CD4-positive, alpha-beta memory T cell (primary cell): ENCODE measurements around the gene PLA2G15. TPM values are rescaled to one million over a fixed set of nuclear protein-coding genes. Genes with fewer than 3 reads are reported as not detected.

Experiments
- CTCF ChIA-PET: fragments of 350-600 bp; sonication (Branson Sonifier 250); formaldehyde crosslinking; loops from one replicate; lab custom pipeline; 2021; ENCODE audit warnings: inconsistent platforms; ENCODE audit not compliant: partially characterized antibody; lab: Charles Lee
- POLR2A ChIA-PET: fragments of 350-600 bp; sonication (Branson Sonifier 250); formaldehyde crosslinking; loops from one replicate; lab custom pipeline; 2021; ENCODE audit not compliant: partially characterized antibody; lab: Charles Lee
- DNase-seq, 5 donors: peaks; one replicate each; pipeline versions ENCODE4 v3.0.0 to v3.0.0-alpha.2; 2020 to 2022; ENCODE audit warnings: mixed read lengths in 1 of 5
- H3K27ac ChIP-seq: one replicate; pipeline ENCODE4 v1.7.0; 2013; ENCODE audit warnings: low read depth, low read length
- H3K27me3 ChIP-seq: 2 replicates; pipeline ENCODE4 v1.7.0; 2013; ENCODE audit warnings: mild to moderate bottlenecking, low read length, moderate library complexity; ENCODE audit not compliant: insufficient read depth
- H3K36me3 ChIP-seq: 2 replicates; pipeline ENCODE4 v1.7.0; 2013; ENCODE audit warnings: mild to moderate bottlenecking, low read length, moderate library complexity; ENCODE audit not compliant: insufficient read depth
- H3K4me1 ChIP-seq: 2 replicates; pipeline ENCODE4 v1.7.0; 2013; ENCODE audit warnings: mild to moderate bottlenecking, low read length, moderate library complexity; ENCODE audit not compliant: insufficient read depth
- H3K4me3 ChIP-seq, 2 donors: one replicate each; pipeline ENCODE4 v1.7.0; 2013; ENCODE audit warnings: low read length in 2 of 2, mild to moderate bottlenecking in 1 of 2
- H3K9me3 ChIP-seq, 2 donors: one replicate each; pipeline ENCODE4 v1.7.0; 2013; ENCODE audit warnings: low read length in 2 of 2, control low read depth in 1 of 2; ENCODE audit not compliant: control insufficient read depth in 1 of 2
- H3K27ac Mint-ChIP-seq, 7 donors: one replicate each; pipeline ENCODE4 v1.8.0; 2020 to 2021; ENCODE audit warnings: mixed read lengths in 7 of 7, mild to moderate bottlenecking in 6 of 7, inconsistent platforms in 3 of 7, moderate library complexity in 3 of 7
- H3K27me3 Mint-ChIP-seq, 2 donors: one replicate each; pipeline ENCODE4 v1.8.0; 2020 to 2021; ENCODE audit warnings: mixed read lengths in 2 of 2
- H3K36me3 Mint-ChIP-seq, 2 donors: one replicate each; pipeline ENCODE4 v1.8.0; 2020 to 2021; ENCODE audit warnings: mixed read lengths in 2 of 2, inconsistent platforms in 1 of 2, mild to moderate bottlenecking in 1 of 2
- H3K4me1 Mint-ChIP-seq, 4 donors: one replicate each; pipeline ENCODE4 v1.8.0; 2020 to 2021; ENCODE audit warnings: mixed read lengths in 4 of 4, mild to moderate bottlenecking in 1 of 4
- H3K4me3 Mint-ChIP-seq, 8 donors: one replicate each; pipeline ENCODE4 v1.8.0; 2020 to 2021; ENCODE audit warnings: mixed read lengths in 8 of 8, mild to moderate bottlenecking in 7 of 8, moderate library complexity in 6 of 8, inconsistent platforms in 3 of 8
- H3K9me3 Mint-ChIP-seq, 8 donors: one replicate each; pipeline ENCODE4 v1.8.0; 2020 to 2021; ENCODE audit warnings: mixed read lengths in 8 of 8, mild to moderate bottlenecking in 5 of 8, inconsistent platforms in 3 of 8, moderate library complexity in 1 of 8
- intact Hi-C: fragments of 100-400 bp; cut with micrococcal nuclease; formaldehyde crosslinking; loops from one replicate; pipeline ENCODE4 v1.15.1; 2023
- polyA plus RNA-seq, 2 donors: library from polyadenylated mRNA; unstranded; fragments of 300-500 nt; fragmentation: Illumina TruSeq; gene quantifications; one replicate each; pipeline ENCODE4 v1.2.3, GENCODE V29; 2021
- total RNA-seq, 2 experiments: library from RNA; stranded (reverse); gene quantifications; one replicate each; pipeline ENCODE4 v1.2.3, GENCODE V29; 2021

PLA2G15 gene
- total and polyA plus RNA-seq, 4 experiments from 2014 or later, result 6.6 to 13.3 (median 11.4) TPM

DNA sequence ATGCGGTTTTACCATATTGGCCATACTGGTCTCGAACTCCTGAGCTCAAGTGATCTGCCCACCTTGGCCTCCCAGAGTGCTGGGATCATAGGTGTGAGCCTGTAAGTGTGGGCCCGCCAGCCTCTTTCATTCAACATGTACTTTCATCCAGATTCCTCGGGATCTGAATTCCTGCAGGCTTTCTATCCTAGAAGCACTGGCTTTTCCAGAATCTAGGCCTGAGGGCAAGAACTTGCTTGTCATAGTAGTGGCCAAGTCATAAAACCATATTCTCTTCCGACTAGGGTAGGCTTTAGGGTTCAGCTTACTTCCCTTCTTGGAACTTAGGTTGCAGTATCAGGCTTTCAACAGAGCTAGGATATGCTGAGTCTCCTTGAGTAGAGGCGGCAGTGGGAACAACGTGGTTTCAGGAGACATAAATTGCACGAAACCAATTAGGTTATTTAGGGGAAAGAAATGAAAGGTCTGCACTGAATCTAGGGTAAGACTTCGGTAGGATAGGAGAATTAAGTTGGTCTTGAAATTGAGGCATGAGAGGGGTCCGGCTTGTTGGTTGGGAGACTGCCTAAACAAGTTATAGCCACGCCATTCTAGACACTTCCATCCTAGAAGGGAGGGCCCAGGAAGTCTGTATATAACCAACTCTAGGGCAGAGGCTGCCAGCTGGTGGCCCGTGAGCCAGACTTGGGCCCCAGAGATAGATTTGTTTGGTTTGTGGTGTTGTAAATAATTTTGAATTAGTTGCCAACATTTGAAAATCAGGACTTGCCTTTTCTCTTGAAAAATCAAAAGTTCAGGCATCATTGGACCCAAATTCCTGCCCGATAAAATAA, 34.8 kb downstream of the PLA2G15 start:
- H3K4me1 Mint-ChIP-seq, result peaks cover 51 to 82% (median 69%) of the 10 kb centered on the region in 4 donors
- H3K27me3 Mint-ChIP-seq, result no peaks in the 10 kb centered on the region
- Histone ChIP-seq H3K27ac (no peak overlapping the region), H3K36me3 (peaks cover 2% of the 10 kb centered on the region), H3K27me3 (no peaks in the 10 kb centered on the region), H3K4me3 (no peak overlapping the region), H3K9me3 (no peaks in the 10 kb centered on the region), H3K4me1 (peaks cover 81% of the 10 kb centered on the region)
- no peaks in the 10 kb centered on the region for H3K9me3 Mint-ChIP-seq
- peaks cover 50 to 54% of the 10 kb centered on the region in 2 donors for H3K36me3 Mint-ChIP-seq
- H3K27ac Mint-ChIP-seq, result peak overlapping the region; percentile 67 to 96 (median 92)
- intact Hi-C loops, result no loop called here
- ChIA-PET CTCF (interaction anchor here (1.3 to 29.4 kb wide), 3 partner anchors 10 to 49 kb away, joined by 9 to 680 read pairs (median 680); partner anchors contain the start of gene SLC7A6), POLR2A (interaction anchor here (34.3 to 44.5 kb wide), 2 partner anchors 1 to 16 kb away, joined by 1508 read pairs; partner anchors contain the start of genes PRMT7, SLC7A6 and SLC7A6OS)
- DNase-seq, result no peak
- peak overlapping the region in 7 of 8 donors; percentile 16 to 81 (median 53) for H3K4me3 Mint-ChIP-seq

- Histone ChIP-seq H3K4me3 (peak overlapping the region; percentile 4 to 30), H3K9me3 (no peaks in the 10 kb centered on the region), H3K4me1 (peaks cover 81% of the 10 kb centered on the region), H3K27me3 (no peaks in the 10 kb centered on the region), H3K27ac (peak overlapping the region; percentile 30), H3K36me3 (no peaks in the 10 kb centered on the region)
- Mint-ChIP-seq H3K4me3 (peak overlapping the region in 7 of 8 donors; percentile 65 to 91 (median 82)), H3K36me3 (peaks cover 45 to 49% of the 10 kb centered on the region in 2 donors), H3K9me3 (no peaks in the 10 kb centered on the region), H3K27me3 (no peaks in the 10 kb centered on the region), H3K4me1 (peaks cover 51 to 82% (median 69%) of the 10 kb centered on the region in 4 donors), H3K27ac (peak overlapping the region; percentile 82 to 98 (median 93))
- intact Hi-C loops, result loop anchor here (1.0 kb wide), 1 partner anchor 8 kb away; no protein-coding TSS in a partner anchor
- peak in 4 of 5 donors; percentile 45 to 55 (median 50) for DNase-seq
- CTCF ChIA-PET, result interaction anchor here (1.0 to 29.4 kb wide), 4 partner anchors 10 to 47 kb away, joined by 3 to 680 read pairs (median 346); partner anchors contain the start of genes PRMT7, SLC7A6 and SLC7A6OS
- POLR2A ChIA-PET, result interaction anchor here (34.3 to 44.5 kb wide), 2 partner anchors 2 to 14 kb away, joined by 1508 read pairs; partner anchors contain the start of genes PRMT7, SLC7A6 and SLC7A6OS
These were observed 36.3 kb downstream of the PLA2G15 start for GRCh38 chr16:68281368-68282063.

GRCh38 chr16:68282064-68282452, 36.9 kb downstream of the PLA2G15 start:
- CTCF ChIA-PET, result interaction anchor here (1.0 to 29.4 kb wide), 5 partner anchors 10 to 46 kb away, joined by 3 to 680 read pairs (median 13); partner anchors contain the start of genes PRMT7, SLC7A6 and SLC7A6OS
- POLR2A ChIA-PET, result interaction anchor here (34.3 to 44.5 kb wide), 2 partner anchors 3 to 13 kb away, joined by 1508 read pairs; partner anchors contain the start of genes PRMT7, SLC7A6 and SLC7A6OS
- Histone ChIP-seq H3K36me3 (no peaks in the 10 kb centered on the region), H3K9me3 (no peaks in the 10 kb centered on the region), H3K4me3 (peak overlapping the region in 1 of 2 donors; percentile 4), H3K27ac (peak overlapping the region; percentile 30), H3K4me1 (peaks cover 81% of the 10 kb centered on the region), H3K27me3 (no peaks in the 10 kb centered on the region)
- H3K9me3 Mint-ChIP-seq, result no peaks in the 10 kb centered on the region
- peaks cover 54 to 82% (median 70%) of the 10 kb centered on the region in 4 donors for H3K4me1 Mint-ChIP-seq
- intact Hi-C loops, result no loop called here
- no peaks in the 10 kb centered on the region for H3K27me3 Mint-ChIP-seq
- DNase-seq, result no peak
- H3K27ac Mint-ChIP-seq, result peak overlapping the region; percentile 82 to 98 (median 93)
- peaks cover 45 to 50% of the 10 kb centered on the region in 2 donors for H3K36me3 Mint-ChIP-seq
- H3K4me3 Mint-ChIP-seq, result peak overlapping the region in 7 of 8 donors; percentile 65 to 91 (median 82)

DNA sequence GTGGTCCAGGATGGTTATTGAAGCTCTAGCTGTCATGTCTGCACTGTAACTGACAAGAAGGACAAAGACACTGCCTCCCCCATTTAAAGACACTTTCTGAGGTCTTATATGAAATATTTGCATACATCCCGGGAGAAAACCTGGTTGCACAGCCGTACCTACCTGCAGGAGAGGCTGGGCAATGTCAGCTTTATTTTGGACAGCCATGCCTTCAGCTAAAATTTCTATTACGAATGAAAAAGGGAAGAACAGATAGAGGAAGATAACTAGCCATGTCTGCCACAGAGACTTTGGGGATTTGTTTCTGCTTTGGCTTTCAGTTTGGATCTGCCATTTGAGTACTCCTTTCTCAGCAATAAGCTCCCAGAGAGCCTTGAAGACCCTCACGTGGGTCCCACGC, 38.2 kb downstream of the PLA2G15 start:
- H3K9me3 ChIP-seq, result no peaks in the 10 kb centered on the region
- no peaks in the 10 kb centered on the region for H3K27me3 ChIP-seq
- no peak overlapping the region for H3K4me3 ChIP-seq
- no peak for DNase-seq
- H3K4me1 Mint-ChIP-seq, result peaks cover 65 to 92% (median 81%) of the 10 kb centered on the region in 4 donors
- ChIA-PET CTCF (interaction anchor here (1.5 to 29.4 kb wide), 4 partner anchors 9 to 45 kb away, joined by 4 to 680 read pairs (median 10); partner anchors contain the start of genes PRMT7, SLC7A6 and SLC7A6OS), POLR2A (interaction anchor here (0.9 to 44.5 kb wide), 6 partner anchors 4 to 437 kb away, joined by 3 to 1508 read pairs (median 8); partner anchors contain the start of genes DPEP2, PLA2G15, PRMT7 and SLC7A6)
- peak overlapping the region; percentile 71 to 91 (median 87) for H3K4me3 Mint-ChIP-seq
- peak overlapping the region; percentile 54 for H3K27ac ChIP-seq
- peak overlapping the region; percentile 82 to 94 (median 91) for H3K27ac Mint-ChIP-seq
- H3K36me3 ChIP-seq, result no peaks in the 10 kb centered on the region
- peaks cover 94% of the 10 kb centered on the region for H3K4me1 ChIP-seq
- H3K27me3 Mint-ChIP-seq, result no peaks in the 10 kb centered on the region
- H3K9me3 Mint-ChIP-seq, result no peaks in the 10 kb centered on the region
- H3K36me3 Mint-ChIP-seq, result peaks cover 54 to 58% of the 10 kb centered on the region in 2 donors
- intact Hi-C loops, result no loop called here

GRCh38 chr16:68283801-68284598, 38.8 kb downstream of the PLA2G15 start:
- H3K4me1 Mint-ChIP-seq, result peaks cover 65 to 97% (median 84%) of the 10 kb centered on the region in 4 donors
- intact Hi-C loops, result loop anchor here (1.0 kb wide), 1 partner anchor 26 kb away; the partner anchor contains the start of gene SLC7A6OS

More at GRCh38 chr16:68283801-68284598, 38.8 kb downstream of the PLA2G15 start:
- no peak for DNase-seq
- Histone ChIP-seq H3K27ac (peak overlapping the region; percentile 54), H3K4me3 (peak overlapping the region in 1 of 2 donors; percentile 57), H3K9me3 (no peaks in the 10 kb centered on the region), H3K36me3 (no peaks in the 10 kb centered on the region), H3K27me3 (no peaks in the 10 kb centered on the region), H3K4me1 (peaks cover 100% of the 10 kb centered on the region)
- H3K36me3 Mint-ChIP-seq, result peaks cover 54 to 58% of the 10 kb centered on the region in 2 donors
- CTCF ChIA-PET, result interaction anchor here (1.5 to 29.4 kb wide), 4 partner anchors 8 to 44 kb away, joined by 4 to 680 read pairs (median 10); partner anchors contain the start of genes PRMT7, SLC7A6 and SLC7A6OS
- no peaks in the 10 kb centered on the region for H3K27me3 Mint-ChIP-seq
- POLR2A ChIA-PET, result interaction anchor here (0.9 to 44.5 kb wide), 7 partner anchors 5 to 438 kb away, joined by 3 to 1508 read pairs (median 4); partner anchors contain the start of genes DPEP2, PLA2G15, PRMT7 and SLC7A6
- H3K4me3 Mint-ChIP-seq, result peak overlapping the region; percentile 71 to 91 (median 87)
- H3K27ac Mint-ChIP-seq, result peak overlapping the region; percentile 82 to 94 (median 91)
- no peaks in the 10 kb centered on the region for H3K9me3 Mint-ChIP-seq
